Measurements from ENCODE around the gene ECI2. TPM values are rescaled to one million over a fixed set of nuclear protein-coding genes. Genes with fewer than 3 reads are reported as not detected.

ECI2 gene
- total RNA-seq, 1 donor from 2014 or later: 84.7 TPM

- peaks cover 0 to 9% of the 10 kb centered on the region in 2 donors for H3K4me1 ChIP-seq
- no peaks in the 10 kb centered on the region for H3K27me3 ChIP-seq
- DNase-seq (ENCODE audit: low spot score in 2 of 2): no peak
- intact Hi-C loops (cut with DNase I): loop anchor here (5.0 to 10.0 kb wide), 6 partner anchors 219 to 1624 kb away; partner anchors contain the start of genes NQO2 and RPP40
- no peaks in the 10 kb centered on the region for H3K36me3 ChIP-seq
- TF ChIP-seq, protein P1, sequence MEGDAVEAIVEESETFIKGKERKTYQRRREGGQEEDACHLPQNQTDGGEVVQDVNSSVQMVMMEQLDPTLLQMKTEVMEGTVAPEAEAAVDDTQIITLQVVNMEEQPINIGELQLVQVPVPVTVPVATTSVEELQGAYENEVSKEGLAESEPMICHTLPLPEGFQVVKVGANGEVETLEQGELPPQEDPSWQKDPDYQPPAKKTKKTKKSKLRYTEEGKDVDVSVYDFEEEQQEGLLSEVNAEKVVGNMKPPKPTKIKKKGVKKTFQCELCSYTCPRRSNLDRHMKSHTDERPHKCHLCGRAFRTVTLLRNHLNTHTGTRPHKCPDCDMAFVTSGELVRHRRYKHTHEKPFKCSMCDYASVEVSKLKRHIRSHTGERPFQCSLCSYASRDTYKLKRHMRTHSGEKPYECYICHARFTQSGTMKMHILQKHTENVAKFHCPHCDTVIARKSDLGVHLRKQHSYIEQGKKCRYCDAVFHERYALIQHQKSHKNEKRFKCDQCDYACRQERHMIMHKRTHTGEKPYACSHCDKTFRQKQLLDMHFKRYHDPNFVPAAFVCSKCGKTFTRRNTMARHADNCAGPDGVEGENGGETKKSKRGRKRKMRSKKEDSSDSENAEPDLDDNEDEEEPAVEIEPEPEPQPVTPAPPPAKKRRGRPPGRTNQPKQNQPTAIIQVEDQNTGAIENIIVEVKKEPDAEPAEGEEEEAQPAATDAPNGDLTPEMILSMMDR (IDR thresholded peaks at IDR 0.05): no peak
- no peak overlapping the region for H3K4me3 ChIP-seq
- H3K9me3 ChIP-seq: no peaks in the 10 kb centered on the region
- no peak overlapping the region for H3K27ac ChIP-seq
These were observed 2.8 kb upstream of the ECI2 start for GRCh38 chr6:4138186-4138585.

DNA sequence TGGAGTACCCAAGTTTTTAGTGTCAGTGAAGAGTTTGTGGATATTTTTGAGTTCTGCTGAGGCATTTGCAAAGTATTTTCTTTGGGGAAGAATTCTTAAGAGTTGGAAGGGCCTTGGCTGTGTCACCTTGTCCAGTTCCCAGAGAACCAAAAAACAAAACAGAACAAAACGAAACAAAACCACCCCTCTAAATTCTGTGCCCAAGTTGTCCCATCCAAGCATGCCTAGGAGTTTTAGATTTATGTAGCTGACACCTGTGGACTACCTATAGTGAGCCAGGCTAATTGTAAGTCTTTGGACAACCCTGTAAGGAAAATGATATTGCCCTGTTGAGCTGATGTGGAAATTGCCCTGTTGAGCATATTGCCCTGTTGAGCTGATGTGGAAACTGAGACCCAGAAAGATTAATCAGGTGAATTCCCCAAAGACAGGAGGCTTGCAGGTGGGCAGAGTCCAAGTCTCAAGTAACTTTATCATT, 1.0 kb upstream of the ECI2 start:
- Histone ChIP-seq H3K4me1 (peaks cover 0 to 9% of the 10 kb centered on the region in 2 donors), H3K9me3 (no peaks in the 10 kb centered on the region), H3K36me3 (peaks cover 4 to 6% of the 10 kb centered on the region in 2 donors), H3K4me3 (peak overlapping the region; percentile 80 to 87), H3K27ac (peak overlapping the region; percentile 78 to 90), H3K27me3 (no peaks in the 10 kb centered on the region)
- no peak for DNase-seq (ENCODE audit: low spot score in 2 of 2)
- TF ChIP-seq, protein P1 (IDR thresholded peaks at IDR 0.05): no peak
- intact Hi-C loops (cut with DNase I): loop anchor here (2.0 to 10.0 kb wide), 8 partner anchors 18 to 1626 kb away; partner anchors contain the start of genes NQO2, RIPK1 and RPP40

DNA sequence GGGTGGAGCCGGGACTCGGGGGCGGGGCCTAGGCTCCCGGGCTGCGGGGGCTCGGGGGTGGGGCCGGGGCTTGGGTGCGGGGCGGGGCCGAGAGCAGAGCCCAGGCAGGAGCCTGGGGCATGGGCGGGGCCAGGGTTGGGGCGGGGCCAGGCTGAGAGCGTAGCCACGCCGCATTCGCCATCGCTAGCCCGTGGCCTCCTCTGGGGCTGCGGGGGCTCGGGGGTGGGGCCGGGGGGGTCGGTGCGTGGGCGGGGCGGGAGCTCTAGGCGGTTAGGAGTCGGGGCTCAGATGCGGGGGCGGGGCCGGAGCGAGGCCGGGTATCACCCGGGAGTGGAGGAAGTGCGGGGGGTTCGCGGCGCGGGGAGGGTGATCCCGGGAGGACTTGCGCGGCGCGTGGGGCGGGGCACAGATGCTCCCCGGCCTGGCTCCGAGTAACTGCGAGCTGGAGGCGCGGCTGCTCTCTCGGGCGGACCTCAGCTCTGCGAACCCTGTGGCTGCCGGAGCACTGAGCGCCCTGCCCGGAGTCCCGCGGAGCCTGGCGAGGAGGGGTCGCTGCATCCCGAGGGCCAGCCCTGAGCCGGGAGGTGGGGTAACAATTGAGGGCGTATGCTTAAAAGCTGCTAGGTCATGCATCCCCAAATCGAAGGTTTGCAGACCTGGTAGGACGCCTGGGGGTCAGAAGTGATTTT, 434 bp upstream of the ECI2 start:
- H3K36me3 ChIP-seq: peaks cover 4 to 7% of the 10 kb centered on the region in 2 donors
- H3K4me1 ChIP-seq: peaks cover 0 to 9% of the 10 kb centered on the region in 2 donors
- H3K9me3 ChIP-seq: no peaks in the 10 kb centered on the region
- intact Hi-C loops (cut with DNase I): loop anchor here (2.0 to 10.0 kb wide), 9 partner anchors 19 to 1626 kb away; partner anchors contain the start of genes NQO2, RIPK1 and RPP40
- TF ChIP-seq, protein P1 (IDR thresholded peaks at IDR 0.05): no peak
- H3K27ac ChIP-seq: peak overlapping the region; percentile 90 to 94
- DNase-seq (ENCODE audit: low spot score in 2 of 2): peak; percentile 92 to 98
- peak overlapping the region; percentile 80 to 87 for H3K4me3 ChIP-seq
- no peaks in the 10 kb centered on the region for H3K27me3 ChIP-seq

GRCh38 chr6:4133941-4134838, 1.2 kb downstream of the ECI2 start:
- peaks cover 0 to 9% of the 10 kb centered on the region in 2 donors for H3K4me1 ChIP-seq
- intact Hi-C loops (cut with DNase I): loop anchor here (2.0 to 10.0 kb wide), 3 partner anchors 113 to 1139 kb away; partner anchors contain the start of gene NQO2
- H3K27ac ChIP-seq: peak overlapping the region; percentile 90 to 94
- no peaks in the 10 kb centered on the region for H3K9me3 ChIP-seq
- DNase-seq (ENCODE audit: low spot score in 2 of 2): no peak
- H3K4me3 ChIP-seq: peak overlapping the region; percentile 80 to 87
- H3K36me3 ChIP-seq: peaks cover 14 to 23% of the 10 kb centered on the region in 2 donors
- TF ChIP-seq, protein P1 (IDR thresholded peaks at IDR 0.05): no peak
- H3K27me3 ChIP-seq: no peaks in the 10 kb centered on the region

DNA sequence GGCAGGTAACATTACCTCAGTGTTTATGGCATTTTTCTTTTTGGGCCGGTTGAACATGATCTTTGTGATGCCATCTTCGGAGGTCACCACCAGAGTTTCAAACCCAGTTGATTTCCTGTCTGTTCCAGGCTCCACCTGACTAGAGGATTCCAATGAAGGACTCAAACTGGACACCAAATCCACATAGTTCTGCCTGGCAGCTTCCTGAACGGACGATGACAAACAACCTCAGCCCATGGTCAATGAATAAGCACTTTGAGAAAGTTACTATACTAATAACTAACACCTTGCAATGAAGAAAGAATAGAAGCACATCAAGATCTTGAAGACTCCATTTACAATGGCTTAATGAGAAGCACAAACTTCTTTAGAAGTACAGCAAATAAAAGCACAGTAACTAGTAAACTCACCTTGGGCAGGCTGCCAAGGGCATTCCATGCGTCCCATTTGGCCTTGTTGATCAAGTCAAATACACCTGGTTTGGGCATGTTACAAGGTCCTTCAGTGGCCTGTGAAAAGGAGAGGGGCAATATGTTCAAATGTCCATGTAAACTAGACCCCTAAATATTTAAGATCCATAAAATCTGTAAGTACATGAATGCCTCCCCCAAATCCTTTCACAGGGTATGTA, 4.9 kb downstream of the ECI2 start:
- Histone ChIP-seq H3K27ac (no peak overlapping the region), H3K4me3 (no peak overlapping the region), H3K4me1 (peaks cover 0 to 5% of the 10 kb centered on the region in 2 donors), H3K27me3 (no peaks in the 10 kb centered on the region), H3K9me3 (no peaks in the 10 kb centered on the region), H3K36me3 (peaks cover 27 to 55% of the 10 kb centered on the region in 2 donors)
- TF ChIP-seq, protein P1 (IDR thresholded peaks at IDR 0.05): no peak
- intact Hi-C loops (cut with DNase I): loop anchor here (10.0 kb wide), 2 partner anchors 386 to 1136 kb away; partner anchors contain the start of gene NQO2
- DNase-seq (ENCODE audit: low spot score in 2 of 2): no peak
